ENCODE results near the gene CAPRIN1. TPM values are rescaled to one million over a fixed set of nuclear protein-coding genes. Genes with fewer than 3 reads are reported as not detected.
A peak's percentile ranks its signal among the peaks of the same experiment; 100 is the strongest.

The CAPRIN1 gene
- total RNA-seq, 1 donor from 2014 or later: 191 TPM

- H3K27me3 ChIP-seq (ENCODE audit: control insufficient read depth, insufficient read depth, low read length): no peaks in the 10 kb centered on the region
Measured at GRCh38 chr11:34040571-34040970, 11.0 kb upstream of the CAPRIN1 start.

GRCh38 chr11:34044664-34045485 is 6.7 kb upstream of the CAPRIN1 start:
- DNase-seq (ENCODE audit: low read depth): no peak
- TF ChIP-seq CTCF (IDR thresholded peaks at IDR 0.05; ENCODE audit: insufficient read depth, low read length, poor library complexity, severe bottlenecking): no peak
- H3K4me3 ChIP-seq (ENCODE audit: low read depth, low read length): no peak overlapping the region
- H3K36me3 ChIP-seq (ENCODE audit: control insufficient read depth, insufficient read depth, low read length): no peaks in the 10 kb centered on the region
- no peaks in the 10 kb centered on the region for H3K27me3 ChIP-seq (ENCODE audit: control insufficient read depth, insufficient read depth, low read length)

More at GRCh38 chr11:34040571-34040970, 11.0 kb upstream of the CAPRIN1 start:
- TF ChIP-seq CTCF (IDR thresholded peaks at IDR 0.05; ENCODE audit: insufficient read depth, low read length, poor library complexity, severe bottlenecking): no peak
- H3K4me3 ChIP-seq (ENCODE audit: low read depth, low read length): no peak overlapping the region
- no peak for DNase-seq (ENCODE audit: low read depth)
- no peaks in the 10 kb centered on the region for H3K36me3 ChIP-seq (ENCODE audit: control insufficient read depth, insufficient read depth, low read length)

DNA sequence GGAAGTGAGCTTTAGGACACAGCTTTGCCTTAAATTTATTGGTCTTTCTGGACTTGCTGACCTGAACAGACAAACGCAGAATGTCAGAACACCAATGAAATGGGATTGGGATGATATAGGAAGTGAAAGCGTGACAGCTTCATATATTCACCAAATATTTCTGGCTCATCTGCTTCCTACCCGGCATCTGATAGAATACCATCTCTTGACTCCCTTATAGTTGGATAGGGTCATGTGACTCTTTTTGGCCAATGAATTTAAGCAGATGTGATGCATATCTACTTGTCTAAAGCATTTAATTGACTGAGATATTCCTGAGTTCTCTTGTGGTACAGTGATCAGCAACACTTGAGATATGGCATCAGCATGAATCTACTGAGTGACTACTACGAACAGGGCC is 2.5 kb upstream of the CAPRIN1 start:
- DNase-seq (ENCODE audit: low read depth): no peak
- Histone ChIP-seq H3K36me3 (ENCODE audit: control insufficient read depth, insufficient read depth, low read length) (no peaks in the 10 kb centered on the region), H3K4me3 (ENCODE audit: low read depth, low read length) (no peak overlapping the region), H3K27me3 (ENCODE audit: control insufficient read depth, insufficient read depth, low read length) (no peaks in the 10 kb centered on the region)
- no peak for TF ChIP-seq CTCF (IDR thresholded peaks at IDR 0.05; ENCODE audit: insufficient read depth, low read length, poor library complexity, severe bottlenecking)

DNA sequence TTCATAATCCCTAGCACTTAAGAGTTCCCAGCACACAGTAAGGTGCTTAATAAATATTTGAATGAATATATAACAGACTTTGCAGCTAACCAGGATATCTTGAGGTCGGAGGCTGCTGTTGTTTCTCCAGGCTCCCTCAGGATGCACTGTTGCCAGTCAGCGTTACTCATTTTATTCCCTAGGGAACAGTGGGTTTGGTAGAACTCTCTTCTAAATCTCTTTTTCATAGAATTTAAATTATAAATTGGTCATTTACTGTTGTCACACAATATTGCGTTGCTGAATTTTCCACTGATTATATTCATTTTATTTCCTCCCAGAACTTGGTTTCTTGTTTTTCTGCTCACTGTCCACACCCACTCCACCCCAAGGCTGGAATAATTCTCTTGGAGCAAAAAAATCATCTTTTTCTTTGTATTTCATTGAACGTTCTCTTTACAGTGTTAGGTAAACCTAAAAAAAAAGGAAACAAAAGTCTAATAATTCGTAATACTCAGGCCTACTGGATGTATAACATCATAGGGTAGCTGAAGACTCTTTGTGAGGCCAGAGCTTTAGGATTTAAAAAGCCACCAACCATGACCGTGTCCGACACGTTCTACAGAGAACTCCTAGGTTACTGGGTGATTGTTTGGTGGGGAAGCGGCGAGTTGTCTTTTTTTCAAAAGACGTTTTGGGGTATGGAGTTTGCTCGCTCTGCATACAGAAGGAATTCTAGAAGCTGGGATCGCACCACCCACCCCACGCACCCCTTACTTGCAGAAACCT is 766 bp upstream of the CAPRIN1 start:
- Histone ChIP-seq H3K27me3 (ENCODE audit: control insufficient read depth, insufficient read depth, low read length) (no peaks in the 10 kb centered on the region), H3K4me3 (ENCODE audit: low read depth, low read length) (peak overlapping the region; percentile 82), H3K36me3 (ENCODE audit: control insufficient read depth, insufficient read depth, low read length) (no peaks in the 10 kb centered on the region)
- no peak for TF ChIP-seq CTCF (IDR thresholded peaks at IDR 0.05; ENCODE audit: insufficient read depth, low read length, poor library complexity, severe bottlenecking)
- DNase-seq (ENCODE audit: low read depth): no peak

DNA sequence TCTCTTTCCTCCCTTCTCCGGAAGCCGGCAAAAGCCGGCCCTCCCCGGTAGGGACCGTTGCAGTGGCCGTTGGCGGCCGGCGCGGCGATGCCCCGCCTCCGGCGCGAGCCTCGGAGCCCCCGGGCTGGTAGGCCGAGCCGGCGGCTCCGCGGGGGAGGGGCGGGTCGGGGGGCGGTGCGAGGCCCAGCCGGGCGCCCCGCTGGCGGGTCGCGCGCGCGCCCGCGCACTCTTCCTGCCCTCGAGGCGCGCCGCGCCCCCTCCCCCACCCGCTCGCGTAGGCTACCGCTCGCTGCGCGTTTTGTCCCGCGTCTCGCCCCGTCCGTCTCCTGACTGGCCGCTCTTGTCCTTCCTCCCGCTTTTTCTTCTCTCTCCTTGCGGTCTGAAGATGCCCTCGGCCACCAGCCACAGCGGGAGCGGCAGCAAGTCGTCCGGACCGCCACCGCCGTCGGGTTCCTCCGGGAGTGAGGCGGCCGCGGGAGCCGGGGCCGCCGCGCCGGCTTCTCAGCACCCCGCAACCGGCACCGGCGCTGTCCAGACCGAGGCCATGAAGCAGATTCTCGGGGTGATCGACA is 591 bp downstream of the CAPRIN1 start:
- no peaks in the 10 kb centered on the region for H3K27me3 ChIP-seq (ENCODE audit: control insufficient read depth, insufficient read depth, low read length)
- H3K36me3 ChIP-seq (ENCODE audit: control insufficient read depth, insufficient read depth, low read length): no peaks in the 10 kb centered on the region
- H3K4me3 ChIP-seq (ENCODE audit: low read depth, low read length): peak overlapping the region; percentile 87
- DNase-seq (ENCODE audit: low read depth): no peak
- no peak for TF ChIP-seq CTCF (IDR thresholded peaks at IDR 0.05; ENCODE audit: insufficient read depth, low read length, poor library complexity, severe bottlenecking)

Data from kidney epithelial cell (primary cell).